Measurements from ENCODE around the gene KIF21B. TPM values are rescaled to one million over a fixed set of nuclear protein-coding genes. Genes with fewer than 3 reads are reported as not detected.

Gene KIF21B
- total RNA-seq, 1 donor from 2014 or later = 18.4 TPM

GRCh38 chr1:201053155-201053860 is 29.8 kb upstream of the KIF21B start:
- no peak for TF ChIP-seq CTCF (IDR thresholded peaks at IDR 0.05; ENCODE audit: insufficient read depth, low read length, poor library complexity, severe bottlenecking)
- no peak for DNase-seq (ENCODE audit: low read depth)
- Histone ChIP-seq H3K27me3 (ENCODE audit: control insufficient read depth, insufficient read depth, low read length) (peaks cover 32% of the 10 kb centered on the region), H3K4me3 (ENCODE audit: low read depth, low read length) (no peak overlapping the region), H3K36me3 (ENCODE audit: control insufficient read depth, insufficient read depth, low read length) (no peaks in the 10 kb centered on the region)

GRCh38 chr1:201051399-201051798 is 27.9 kb upstream of the KIF21B start:
- DNase-seq (ENCODE audit: low read depth) = no peak
- no peak overlapping the region for H3K4me3 ChIP-seq (ENCODE audit: low read depth, low read length)
- peaks cover 38% of the 10 kb centered on the region for H3K27me3 ChIP-seq (ENCODE audit: control insufficient read depth, insufficient read depth, low read length)
- H3K36me3 ChIP-seq (ENCODE audit: control insufficient read depth, insufficient read depth, low read length) = no peaks in the 10 kb centered on the region
- TF ChIP-seq CTCF (IDR thresholded peaks at IDR 0.05; ENCODE audit: insufficient read depth, low read length, poor library complexity, severe bottlenecking) = no peak

- DNase-seq (ENCODE audit: low read depth) = no peak
- Histone ChIP-seq H3K27me3 (ENCODE audit: control insufficient read depth, insufficient read depth, low read length) (peaks cover 36% of the 10 kb centered on the region), H3K4me3 (ENCODE audit: low read depth, low read length) (no peak overlapping the region), H3K36me3 (ENCODE audit: control insufficient read depth, insufficient read depth, low read length) (no peaks in the 10 kb centered on the region)
- no peak for TF ChIP-seq CTCF (IDR thresholded peaks at IDR 0.05; ENCODE audit: insufficient read depth, low read length, poor library complexity, severe bottlenecking)
Observed at GRCh38 chr1:201050515-201051277, 27.2 kb upstream of the KIF21B start.

GRCh38 chr1:201049248-201049831 is 25.8 kb upstream of the KIF21B start:
- DNase-seq (ENCODE audit: low read depth) = no peak
- H3K36me3 ChIP-seq (ENCODE audit: control insufficient read depth, insufficient read depth, low read length) = no peaks in the 10 kb centered on the region
- H3K27me3 ChIP-seq (ENCODE audit: control insufficient read depth, insufficient read depth, low read length) = peaks cover 30% of the 10 kb centered on the region
- H3K4me3 ChIP-seq (ENCODE audit: low read depth, low read length) = no peak overlapping the region
- no peak for TF ChIP-seq CTCF (IDR thresholded peaks at IDR 0.05; ENCODE audit: insufficient read depth, low read length, poor library complexity, severe bottlenecking)

- DNase-seq (ENCODE audit: low read depth) = no peak
- H3K36me3 ChIP-seq (ENCODE audit: control insufficient read depth, insufficient read depth, low read length) = no peaks in the 10 kb centered on the region
- H3K4me3 ChIP-seq (ENCODE audit: low read depth, low read length) = no peak overlapping the region
- TF ChIP-seq CTCF (IDR thresholded peaks at IDR 0.05; ENCODE audit: insufficient read depth, low read length, poor library complexity, severe bottlenecking) = no peak
- peaks cover 27% of the 10 kb centered on the region for H3K27me3 ChIP-seq (ENCODE audit: control insufficient read depth, insufficient read depth, low read length)
Observed at GRCh38 chr1:201048521-201048920, 25.0 kb upstream of the KIF21B start.

All from kidney epithelial cell (primary cell).